MCF 10A (cell line): Measurements from ENCODE around the gene TMEM123. TPM values are rescaled to one million over a fixed set of nuclear protein-coding genes. Genes with fewer than 3 reads are reported as not detected.

ENCODE experiments used
- BruUV-seq: library from RNA; stranded (reverse); fragments of 400-500 nt; replicated peaks from 2 replicates; lab custom pipeline; 2021; lab: Mats Ljungman, UMichigan
- CTCF ChIA-PET: fragments of 300-600 bp; sonication (Branson Sonifier 250); formaldehyde crosslinking; extraction: SDS; loops from one replicate; lab custom pipeline; 2021; ENCODE audit warnings: antibody characterized with exemption, inconsistent platforms; lab: Yijun Ruan, JAX
- POLR2A ChIA-PET: fragments of 300-600, 350-650 bp; sonication (Branson Sonifier 250); formaldehyde crosslinking; extraction: SDS; loops from one replicate; lab custom pipeline; 2020; ENCODE audit warnings: antibody characterized with exemption, inconsistent platforms; lab: Yijun Ruan, JAX
- DNase-seq: peaks from one replicate; pipeline ENCODE4 v3.0.0-alpha.2; 2018; ENCODE audit not compliant: unreplicated experiment
- H3K27ac Mint-ChIP-seq: one replicate; pipeline ENCODE4 v1.8.0; 2022; ENCODE audit warnings: mild to moderate bottlenecking, low read depth, mixed read lengths; ENCODE audit not compliant: unreplicated experiment
- H3K27me3 Mint-ChIP-seq: one replicate; pipeline ENCODE4 v1.8.0; 2022; ENCODE audit warnings: mixed read lengths; ENCODE audit not compliant: insufficient read depth, unreplicated experiment
- H3K36me3 Mint-ChIP-seq: one replicate; pipeline ENCODE4 v1.8.0; 2022; ENCODE audit warnings: mild to moderate bottlenecking, moderate library complexity, mixed read lengths; ENCODE audit not compliant: insufficient read depth, unreplicated experiment
- H3K4me1 Mint-ChIP-seq: one replicate; pipeline ENCODE4 v1.8.0; 2022; ENCODE audit warnings: mixed read lengths; ENCODE audit not compliant: insufficient read depth, unreplicated experiment
- H3K4me3 Mint-ChIP-seq: one replicate; pipeline ENCODE4 v1.8.0; 2022; ENCODE audit warnings: mild to moderate bottlenecking, moderate library complexity, mixed read lengths; ENCODE audit not compliant: unreplicated experiment
- H3K9me3 Mint-ChIP-seq: one replicate; pipeline ENCODE4 v1.8.0; 2022; ENCODE audit warnings: mixed read lengths; ENCODE audit not compliant: unreplicated experiment
- CTCF ChIP-seq: fragments of 200-600 bp; IDR thresholded peaks from one replicate; pipeline ENCODE4 v1.8.0; 2022; ENCODE audit warnings: antibody characterized with exemption, mild to moderate bottlenecking; ENCODE audit not compliant: unreplicated experiment
- intact Hi-C: fragments of 100-400 bp; cut with micrococcal nuclease; formaldehyde crosslinking; loops from 2 replicates; pipeline ENCODE4 v1.14.1; 2022
- total RNA-seq: library from RNA; stranded (reverse); gene quantifications from 2 replicates; pipeline ENCODE4 v1.2.3, GENCODE V29; 2022

TMEM123 gene
- total RNA-seq, 1 experiment from 2014 or later, result 134 TPM

DNA sequence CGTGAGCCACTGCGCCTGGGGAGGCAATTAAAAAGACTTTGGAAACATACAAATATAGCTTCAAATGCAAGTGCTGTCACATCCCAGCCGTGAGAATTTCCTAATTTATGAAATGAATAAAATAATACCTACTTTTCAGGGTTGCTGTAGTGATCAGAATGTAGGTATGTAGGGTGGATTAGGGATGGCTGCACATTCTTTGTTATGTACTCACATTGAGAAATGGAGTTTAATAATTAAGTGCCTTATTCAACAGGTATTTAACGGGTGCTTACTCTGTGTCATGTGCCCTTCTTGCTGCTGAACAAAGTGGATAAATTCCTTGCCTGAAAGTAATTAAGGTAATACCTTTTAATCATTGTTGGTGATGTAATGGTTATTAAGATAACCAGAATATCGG, 41.0 kb upstream of the TMEM123 start:
- ChIA-PET POLR2A (interaction anchor here (0.8 to 1.5 kb wide), 5 partner anchors 8 to 103 kb away, joined by 3 to 4 read pairs (median 3); no protein-coding TSS in a partner anchor), CTCF (interaction anchor here (0.5 to 3.7 kb wide), 13 partner anchors 9 to 201 kb away, joined by 3 to 31 read pairs (median 4); no protein-coding TSS in a partner anchor)
- no peak for DNase-seq
- no peak overlapping the region for H3K27ac Mint-ChIP-seq
- no peaks in the 10 kb centered on the region for H3K36me3 Mint-ChIP-seq
- TF ChIP-seq CTCF, result no peak
- intact Hi-C loops, result no loop called here
- no peaks in the 10 kb centered on the region for H3K9me3 Mint-ChIP-seq
- no peaks in the 10 kb centered on the region for H3K27me3 Mint-ChIP-seq
- no TSS peak for BruUV-seq
- H3K4me3 Mint-ChIP-seq, result no peak overlapping the region
- peaks cover 18% of the 10 kb centered on the region for H3K4me1 Mint-ChIP-seq

DNA sequence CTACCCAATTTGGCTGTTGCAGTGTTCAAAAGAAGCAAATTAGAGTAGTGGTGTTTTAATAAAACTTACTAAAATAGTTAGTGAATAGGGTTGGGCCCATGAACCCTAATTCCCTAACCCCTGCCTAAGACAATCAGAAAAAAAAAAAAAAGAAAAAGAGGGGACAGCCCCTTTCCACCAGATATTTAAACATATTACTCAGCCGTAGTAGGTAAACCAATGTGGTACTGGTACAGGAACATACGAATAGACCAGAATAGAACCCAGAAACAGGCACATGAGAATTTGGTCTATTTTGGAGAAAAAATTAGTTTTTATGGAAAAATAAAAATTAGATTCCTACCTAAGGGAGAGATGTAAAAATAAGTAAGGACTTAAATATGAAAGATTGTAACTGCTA, 39.4 kb upstream of the TMEM123 start:
- CTCF ChIA-PET, result interaction anchor here (0.8 to 3.7 kb wide), 3 partner anchors 85 to 122 kb away, joined by 3 to 31 read pairs (median 9); no protein-coding TSS in a partner anchor

DNA sequence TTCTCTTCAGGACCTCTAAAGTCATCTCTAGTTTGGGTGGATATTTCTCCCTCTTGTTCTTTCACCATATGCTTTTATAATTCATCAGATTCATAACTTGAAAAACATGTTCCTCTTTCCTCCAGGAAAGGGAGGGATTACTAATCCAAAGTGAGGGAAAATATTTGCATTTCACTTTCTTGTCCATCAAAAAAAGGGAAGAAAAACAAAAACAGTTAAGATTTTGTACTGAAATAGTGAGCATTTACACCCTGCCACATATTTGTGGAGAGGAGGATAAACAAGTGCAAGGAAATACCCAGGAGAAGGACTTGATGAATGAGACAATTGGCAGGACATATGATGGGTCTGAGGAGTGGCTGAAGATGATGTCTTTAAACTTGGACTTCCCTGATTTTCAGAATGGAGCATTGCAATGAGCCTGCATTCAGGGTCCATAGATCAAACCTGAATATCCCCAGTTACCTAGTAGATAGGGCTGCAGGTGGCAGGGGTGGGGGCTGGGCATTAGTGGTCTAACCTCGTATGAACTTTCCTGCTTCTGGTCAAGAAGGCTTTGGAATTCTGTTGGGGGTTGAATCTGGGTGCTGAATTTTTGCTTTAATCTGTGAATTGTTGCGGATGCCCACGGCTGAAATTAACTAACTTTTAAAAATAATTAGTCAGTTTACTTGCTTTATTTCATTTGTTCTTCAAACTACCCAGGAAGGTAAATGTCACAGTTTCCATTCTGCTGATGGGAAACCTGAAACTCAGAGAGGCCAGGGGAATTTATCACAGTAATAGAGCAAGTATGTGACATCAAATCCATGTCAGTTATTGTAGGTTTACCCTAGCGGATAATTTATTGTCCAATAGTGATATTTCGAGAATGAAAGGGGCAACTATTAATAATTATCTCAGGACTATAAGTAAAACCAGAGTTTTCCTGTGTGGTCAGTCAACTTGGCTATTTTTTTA, 36.9 kb upstream of the TMEM123 start:
- no peaks in the 10 kb centered on the region for H3K27me3 Mint-ChIP-seq
- ChIA-PET CTCF (interaction anchor here (1.4 kb wide), 1 partner anchor 127 kb away, joined by 3 read pairs; no protein-coding TSS in a partner anchor), POLR2A (no interaction called here)
- no TSS peak for BruUV-seq
- no peaks in the 10 kb centered on the region for H3K9me3 Mint-ChIP-seq
- no peaks in the 10 kb centered on the region for H3K36me3 Mint-ChIP-seq
- peaks cover 24% of the 10 kb centered on the region for H3K4me1 Mint-ChIP-seq
- no peak overlapping the region for H3K4me3 Mint-ChIP-seq
- TF ChIP-seq CTCF, result no peak
- DNase-seq, result no peak
- intact Hi-C loops, result no loop called here
- no peak overlapping the region for H3K27ac Mint-ChIP-seq

More for the DNA sequence above, 39.4 kb upstream of the TMEM123 start:
- Mint-ChIP-seq H3K4me3 (no peak overlapping the region), H3K36me3 (no peaks in the 10 kb centered on the region), H3K4me1 (peaks cover 24% of the 10 kb centered on the region), H3K27me3 (no peaks in the 10 kb centered on the region), H3K9me3 (no peaks in the 10 kb centered on the region), H3K27ac (no peak overlapping the region)
- DNase-seq, result no peak
- no TSS peak for BruUV-seq
- intact Hi-C loops, result no loop called here
- POLR2A ChIA-PET, result no interaction called here
- no peak for TF ChIP-seq CTCF

GRCh38 chr11:102488208-102488607, 35.6 kb upstream of the TMEM123 start:
- Mint-ChIP-seq H3K4me3 (no peak overlapping the region), H3K4me1 (peaks cover 19% of the 10 kb centered on the region), H3K27ac (no peak overlapping the region), H3K36me3 (no peaks in the 10 kb centered on the region), H3K27me3 (no peaks in the 10 kb centered on the region), H3K9me3 (no peaks in the 10 kb centered on the region)
- TF ChIP-seq CTCF, result no peak
- no TSS peak for BruUV-seq
- no peak for DNase-seq
- intact Hi-C loops, result no loop called here
- ChIA-PET CTCF (interaction anchor here (0.9 to 2.1 kb wide), 4 partner anchors 31 to 146 kb away, joined by 3 to 10 read pairs (median 4); no protein-coding TSS in a partner anchor), POLR2A (interaction anchor here (0.6 kb wide), 1 partner anchor 135 kb away, joined by 3 read pairs; no protein-coding TSS in a partner anchor)
